ENCODE results near the gene DEFB118. TPM values are rescaled to one million over a fixed set of nuclear protein-coding genes. Genes with fewer than 3 reads are reported as not detected.
A peak's percentile ranks its signal among the peaks of the same experiment; 100 is the strongest.

The DEFB118 gene
- total and polyA plus RNA-seq, 9 of the 15 experiments (the other 6 are each of a cell fraction or from before 2014, with no cell fraction given) = not detected

DNA sequence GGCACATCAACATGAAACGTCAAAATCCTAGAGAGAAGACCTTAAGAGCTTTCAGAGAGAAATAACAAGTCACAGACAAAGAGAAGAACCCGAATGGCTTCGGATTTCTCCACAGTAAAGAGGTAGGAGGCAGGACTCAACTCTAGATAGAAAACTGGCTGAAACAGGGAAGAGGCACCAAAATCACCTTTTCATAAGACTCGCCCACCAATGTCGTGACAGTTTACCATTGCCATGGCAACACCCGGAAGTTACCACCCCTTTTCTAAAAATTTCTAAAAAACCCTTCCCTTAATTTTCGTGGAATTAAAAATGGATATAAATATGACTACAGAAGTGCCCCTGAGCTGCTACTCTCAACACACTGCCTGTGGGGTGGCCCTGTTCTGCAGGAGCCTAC, 49.9 kb downstream of the DEFB118 start:
- Histone ChIP-seq H3K4me1 (replicated peaks in 1 of 2; ENCODE audit: control insufficient read depth in 2 of 2, insufficient read depth in 2 of 2, low read length in 2 of 2) (no peaks in the 10 kb centered on the region), H3K4me2 (ENCODE audit: insufficient read depth, low read length) (no peak overlapping the region), H3K27me3 (ENCODE audit: control insufficient read depth in 2 of 2, insufficient read depth in 2 of 2, low read length in 2 of 2) (peaks cover 0 to 2% of the 10 kb centered on the region in 2 experiments; a peak in 1 of 5 replicates), H4K20me1 (replicated peaks; ENCODE audit: control insufficient read depth, insufficient read depth, low read length) (no peaks in the 10 kb centered on the region), H3K4me3 (no peak overlapping the region), H2AFZ (ENCODE audit: low read depth, low read length) (peak overlapping the region; percentile 22; the same call in 1 of the 2 replicates), H3K9me3 (replicated peaks; ENCODE audit: control insufficient read depth, insufficient read depth, low read depth, low read length) (no peaks in the 10 kb centered on the region), H3K27ac (ENCODE audit: extremely low read depth, low read depth, low read length) (no peak overlapping the region), H3K36me3 (ENCODE audit: control insufficient read depth, insufficient read depth, low read length) (no peaks in the 10 kb centered on the region), H3K9me1 (ENCODE audit: control insufficient read depth, insufficient read depth, low read length) (no peaks in the 10 kb centered on the region), H3K79me2 (ENCODE audit: control insufficient read depth, insufficient read depth, low read length) (no peaks in the 10 kb centered on the region), H3K9ac (ENCODE audit: insufficient read depth in 1 of 2, low read depth in 2 of 2, low read length in 2 of 2) (no peak overlapping the region)
- ChIA-PET POLR2A (interaction anchor here (0.8 kb wide), 1 partner anchor 41 kb away, joined by 3 read pairs; no protein-coding TSS in a partner anchor), CTCF (ENCODE audit: low intra/inter-chr PET ratio) (no interaction called here)
- no peak for FAIRE-seq
- no TSS peak for BruUV-seq (replicated peaks)
- no peak for TF ChIP-seq NR4A1 (CRISPR knock-in tag; IDR thresholded peaks at IDR 0.05)
- TF ChIP-seq NR4A1 (tag; IDR thresholded peaks at IDR 0.05) = no peak
- TF ChIP-seq RFX1 (IDR thresholded peaks at IDR 0.05) = peak; percentile 88
- TF ChIP-seq ZNF551 (CRISPR knock-in tag; IDR thresholded peaks at IDR 0.05) = no peak
- TF ChIP-seq BMI1 (IDR thresholded peaks at IDR 0.05; ENCODE audit: low read length) = 0 out of 2 replicates have a peak, but pooled peaks have one; percentile 31
- TF ChIP-seq SMAD2 (IDR thresholded peaks at IDR 0.05; ENCODE audit: low read depth, low read length) = no peak
- TF ChIP-seq RFX5 (IDR thresholded peaks at IDR 0.05; ENCODE audit: low read depth, low read length) = no peak
- TF ChIP-seq TARDBP (IDR thresholded peaks at IDR 0.05) = no peak
- no peak for TF ChIP-seq STAT5B (CRISPR knock-in tag; IDR thresholded peaks at IDR 0.05)
- TF ChIP-seq GABPA (tag; conservative IDR thresholded peaks at IDR 0.05; ENCODE audit: low read depth) = 0 out of 2 replicates have a peak, but pooled peaks have one; percentile 13
- TF ChIP-seq, protein P1, sequence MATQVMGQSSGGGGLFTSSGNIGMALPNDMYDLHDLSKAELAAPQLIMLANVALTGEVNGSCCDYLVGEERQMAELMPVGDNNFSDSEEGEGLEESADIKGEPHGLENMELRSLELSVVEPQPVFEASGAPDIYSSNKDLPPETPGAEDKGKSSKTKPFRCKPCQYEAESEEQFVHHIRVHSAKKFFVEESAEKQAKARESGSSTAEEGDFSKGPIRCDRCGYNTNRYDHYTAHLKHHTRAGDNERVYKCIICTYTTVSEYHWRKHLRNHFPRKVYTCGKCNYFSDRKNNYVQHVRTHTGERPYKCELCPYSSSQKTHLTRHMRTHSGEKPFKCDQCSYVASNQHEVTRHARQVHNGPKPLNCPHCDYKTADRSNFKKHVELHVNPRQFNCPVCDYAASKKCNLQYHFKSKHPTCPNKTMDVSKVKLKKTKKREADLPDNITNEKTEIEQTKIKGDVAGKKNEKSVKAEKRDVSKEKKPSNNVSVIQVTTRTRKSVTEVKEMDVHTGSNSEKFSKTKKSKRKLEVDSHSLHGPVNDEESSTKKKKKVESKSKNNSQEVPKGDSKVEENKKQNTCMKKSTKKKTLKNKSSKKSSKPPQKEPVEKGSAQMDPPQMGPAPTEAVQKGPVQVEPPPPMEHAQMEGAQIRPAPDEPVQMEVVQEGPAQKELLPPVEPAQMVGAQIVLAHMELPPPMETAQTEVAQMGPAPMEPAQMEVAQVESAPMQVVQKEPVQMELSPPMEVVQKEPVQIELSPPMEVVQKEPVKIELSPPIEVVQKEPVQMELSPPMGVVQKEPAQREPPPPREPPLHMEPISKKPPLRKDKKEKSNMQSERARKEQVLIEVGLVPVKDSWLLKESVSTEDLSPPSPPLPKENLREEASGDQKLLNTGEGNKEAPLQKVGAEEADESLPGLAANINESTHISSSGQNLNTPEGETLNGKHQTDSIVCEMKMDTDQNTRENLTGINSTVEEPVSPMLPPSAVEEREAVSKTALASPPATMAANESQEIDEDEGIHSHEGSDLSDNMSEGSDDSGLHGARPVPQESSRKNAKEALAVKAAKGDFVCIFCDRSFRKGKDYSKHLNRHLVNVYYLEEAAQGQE (IDR thresholded peaks at IDR 0.05; ENCODE audit: borderline replicate concordance) = peak; percentile 40
- TF ChIP-seq, protein P1 (CRISPR knock-in tag; IDR thresholded peaks at IDR 0.05; ENCODE audit: low read depth) = no peak
- no peak for TF ChIP-seq NBN (IDR thresholded peaks at IDR 0.05; ENCODE audit: low read depth)
- no peak for TF ChIP-seq MTA3 (IDR thresholded peaks at IDR 0.05; ENCODE audit: borderline replicate concordance)
- no peak for TF ChIP-seq ZNF695 (CRISPR knock-in tag; IDR thresholded peaks at IDR 0.05)
- intact Hi-C loops (cut with micrococcal nuclease) (no loop called here), in situ Hi-C loops (cut with MboI) (no loop called here)
- ATAC-seq = peak; percentile 64
- WGBS (ENCODE audit: insufficient coverage, low coverage, missing lambda C conversion rate) = 3% methylated on average over 7 of the region's 7 CpGs
- no peak for DNase-seq (ENCODE audit: extremely low read depth in 1 of 4, low spot score in 3 of 4)

Measured in K562 (cell line).